Lower leg skin (tissue), 4 donors: Measurements from ENCODE around the gene BIK. TPM values are rescaled to one million over a fixed set of nuclear protein-coding genes. Genes with fewer than 3 reads are reported as not detected.
"Not testable (repeated sequence)": the region's sequence is repeated elsewhere in the genome, so short reads cannot be mapped to it uniquely, and the experiment has no call there.

ENCODE experiments used
- DNase-seq, 2 donors: peaks; one replicate each; pipeline ENCODE4 v3.0.0-alpha.2; 2019; ENCODE audit warnings: low spot score in 2 of 2
- H3K4me3 ChIP-seq: fragments of 200-600 bp; sonication (generic); 2 replicates; pipeline ENCODE4 v1.5.1; 2017; ENCODE audit warnings: mild to moderate bottlenecking, low read depth; ENCODE audit not compliant: poor library complexity, severe bottlenecking
- CTCF ChIP-seq, 3 donors: fragments of 450-650 bp; IDR thresholded peaks; one replicate each; pipeline ENCODE4 v1.5.1; 2016; ENCODE audit warnings: antibody characterized with exemption in 3 of 3, mild to moderate bottlenecking in 3 of 3, moderate library complexity in 2 of 3
- POLR2A ChIP-seq, 2 donors: fragments of 450-650 bp; IDR thresholded peaks; one replicate each; pipeline ENCODE4 v1.6.1; 2016 to 2017; ENCODE audit warnings: antibody characterized with exemption in 2 of 2, mild to moderate bottlenecking in 1 of 2, moderate library complexity in 1 of 2
- WGBS, 2 donors: methylation state at CpG; one replicate each; pipeline ENCODE4 v1.1.5; 2018; 5-methylcytosine and 5-hydroxymethylcytosine counted together
- intact Hi-C: fragments of 100-400 bp; cut with DNase I; formaldehyde crosslinking; loops from one replicate; pipeline ENCODE4 v1.15.0; 2023; ENCODE audit warnings: low total_unique reads
- total RNA-seq, 4 donors: library from RNA; depleted of rRNA; stranded (reverse); fragments of >200 nt; gene quantifications; one replicate each; pipeline ENCODE4 v1.1.0, GENCODE V29; 2016

The BIK gene
- total RNA-seq, 4 donors from 2014 or later = 2.6 to 12.6 (median 9.5) TPM

- TF ChIP-seq POLR2A (IDR thresholded peaks at IDR 0.05) (no peak), CTCF (IDR thresholded peaks at IDR 0.05) (no peak)
- no peak overlapping the region for H3K4me3 ChIP-seq
- WGBS, 2 donors = 85 to 95% methylated on average over 8 of the region's 8 CpGs
- DNase-seq = no peak
- intact Hi-C loops = no loop called here
These were observed 14.1 kb upstream of the BIK start for GRCh38 chr22:43096420-43096819.

DNA sequence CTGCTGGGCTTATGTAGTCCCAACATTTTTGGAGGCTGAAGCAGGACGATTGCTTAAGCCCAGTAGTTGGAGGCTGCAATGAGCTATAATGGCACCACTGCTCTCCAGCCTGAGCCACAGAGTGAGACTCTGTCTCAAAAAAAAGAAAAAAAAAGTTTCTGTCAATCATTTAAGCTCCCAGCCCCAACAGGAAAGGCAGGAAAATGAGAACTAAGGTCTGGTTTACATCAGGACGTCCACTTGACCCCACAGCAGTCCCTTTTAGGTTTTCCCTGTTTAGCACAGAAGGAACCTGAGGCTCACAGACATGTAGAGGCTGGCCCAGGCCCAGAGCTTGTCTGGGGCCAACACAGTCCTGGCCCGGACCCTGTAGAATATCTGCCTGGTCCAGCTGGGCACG lies 12.2 kb upstream of the BIK start:
- no peak for DNase-seq
- TF ChIP-seq POLR2A (IDR thresholded peaks at IDR 0.05) (no peak), CTCF (IDR thresholded peaks at IDR 0.05) (no peak)
- no peak overlapping the region for H3K4me3 ChIP-seq
- WGBS, 2 donors = 32 to 54% methylated on average over 4 of the region's 4 CpGs
- intact Hi-C loops = no loop called here

GRCh38 chr22:43099095-43099494 lies 11.5 kb upstream of the BIK start:
- TF ChIP-seq CTCF (IDR thresholded peaks at IDR 0.05) (no peak), POLR2A (IDR thresholded peaks at IDR 0.05) (no peak)
- no peak for DNase-seq
- WGBS, 2 donors = 50 to 56% methylated on average over 4 of the region's 4 CpGs
- no peak overlapping the region for H3K4me3 ChIP-seq
- intact Hi-C loops = no loop called here

DNA sequence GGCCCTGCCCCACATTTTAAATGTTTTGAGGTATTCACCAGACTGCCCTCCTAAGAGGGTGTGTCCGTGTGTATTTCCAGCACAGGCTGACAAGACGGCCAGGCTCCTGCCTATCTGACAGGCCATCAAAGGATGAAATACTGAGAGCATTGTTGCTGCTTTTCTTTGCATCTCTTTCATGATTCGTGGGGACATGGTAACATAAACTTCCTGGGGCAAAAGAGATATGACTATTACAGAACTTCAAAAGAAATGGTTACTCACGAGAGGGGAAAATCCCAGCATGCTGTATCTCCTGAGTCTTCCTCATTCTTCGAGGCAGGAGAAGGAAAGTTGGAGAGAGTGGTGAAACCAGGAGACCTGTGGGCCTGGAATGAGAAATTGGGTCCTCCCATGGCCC lies 10.3 kb upstream of the BIK start:
- intact Hi-C loops = no loop called here
- TF ChIP-seq CTCF (IDR thresholded peaks at IDR 0.05) = no peak
- 37 to 45% methylated on average over 5 of the region's 5 CpGs for WGBS, 2 donors
- H3K4me3 ChIP-seq = no peak overlapping the region
- DNase-seq = no peak

DNA sequence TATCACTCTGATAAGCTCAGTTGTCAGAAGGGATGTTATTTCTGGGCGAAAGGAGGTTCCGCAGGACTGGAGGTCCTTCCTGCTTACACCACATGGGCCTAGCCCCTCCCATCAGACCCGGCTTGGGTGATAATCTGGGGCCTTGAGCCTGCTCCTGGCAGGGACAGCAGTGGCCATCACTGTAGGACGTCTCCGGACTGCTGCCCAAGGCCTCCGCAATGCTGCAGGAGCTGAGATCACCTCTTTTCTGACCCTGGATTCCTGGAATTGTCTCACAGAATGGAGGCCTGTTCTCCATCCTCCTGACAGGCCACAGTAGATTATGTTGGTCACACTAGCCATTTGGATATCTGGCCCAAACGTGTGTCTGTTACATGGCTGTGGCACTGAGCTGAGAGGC lies 9.2 kb upstream of the BIK start:
- no peak for DNase-seq
- no peak for TF ChIP-seq POLR2A (IDR thresholded peaks at IDR 0.05)
- H3K4me3 ChIP-seq = no peak overlapping the region
- WGBS, 2 donors = 78 to 96% methylated on average over 7 of the region's 7 CpGs
- intact Hi-C loops = no loop called here

DNA sequence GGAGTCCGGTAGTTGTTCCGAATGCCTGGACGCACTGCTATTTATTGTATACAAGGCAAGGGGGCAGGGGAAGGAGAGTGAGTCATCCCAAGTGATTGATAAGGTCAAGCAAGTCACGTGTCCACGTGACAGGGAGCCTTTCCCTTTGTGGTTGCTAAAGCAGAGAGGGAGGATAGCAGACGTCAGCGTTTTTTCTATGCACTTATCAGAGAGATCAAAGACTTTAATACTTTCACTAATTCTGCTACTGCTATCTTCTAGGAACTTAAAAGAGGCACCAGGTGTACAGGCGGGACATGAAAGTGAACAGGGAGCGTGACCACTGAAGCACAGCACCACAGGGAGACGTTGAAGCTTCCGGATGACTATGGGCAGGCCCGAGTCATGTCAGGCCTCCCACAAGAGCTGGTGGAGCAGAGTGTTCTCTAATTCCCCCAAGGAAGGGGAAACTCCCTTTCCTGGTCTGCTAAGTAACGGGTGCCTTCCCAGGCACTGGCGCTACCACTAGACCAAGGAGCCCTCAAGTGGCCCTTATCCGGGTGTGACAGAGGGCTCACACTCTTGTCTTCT lies 6.4 kb upstream of the BIK start:
- DNase-seq, intact Hi-C loops, H3K4me3 ChIP-seq: not testable (repeated sequence)
- WGBS, 2 donors = 34 to 50% methylated on average over 15 of the region's 15 CpGs

- intact Hi-C loops = not testable (repeated sequence)
- 97 to 98% methylated on average over 3 of the region's 3 CpGs for WGBS, 2 donors
These were observed 5.6 kb upstream of the BIK start for GRCh38 chr22:43104950-43105349.

More at GRCh38 chr22:43104950-43105349, 5.6 kb upstream of the BIK start:
- not testable (repeated sequence) for H3K4me3 ChIP-seq, DNase-seq
